Measurements from ENCODE around the gene GPRIN1.

DNA sequence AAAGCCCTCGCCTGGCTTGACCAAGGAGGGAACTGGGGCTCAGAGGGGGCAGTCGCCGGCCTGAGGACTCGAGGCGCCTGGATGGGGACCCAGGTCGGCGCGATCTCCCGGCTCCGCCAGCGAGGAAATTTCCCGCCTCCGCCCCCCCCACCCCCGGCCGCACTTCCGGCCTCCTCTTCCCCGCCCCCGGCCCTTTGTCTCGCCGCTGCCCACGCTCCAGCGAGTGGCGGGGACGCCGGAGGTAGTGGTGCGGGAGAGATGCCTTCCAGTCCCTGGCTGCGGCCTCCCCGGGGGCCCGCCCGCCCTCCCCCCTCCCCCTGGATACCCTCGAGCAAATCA, 448 bp upstream of the GPRIN1 start:
- TF ChIP-seq POLR2A (IDR thresholded peaks at IDR 0.05): no peak
- TF ChIP-seq, protein P1, sequence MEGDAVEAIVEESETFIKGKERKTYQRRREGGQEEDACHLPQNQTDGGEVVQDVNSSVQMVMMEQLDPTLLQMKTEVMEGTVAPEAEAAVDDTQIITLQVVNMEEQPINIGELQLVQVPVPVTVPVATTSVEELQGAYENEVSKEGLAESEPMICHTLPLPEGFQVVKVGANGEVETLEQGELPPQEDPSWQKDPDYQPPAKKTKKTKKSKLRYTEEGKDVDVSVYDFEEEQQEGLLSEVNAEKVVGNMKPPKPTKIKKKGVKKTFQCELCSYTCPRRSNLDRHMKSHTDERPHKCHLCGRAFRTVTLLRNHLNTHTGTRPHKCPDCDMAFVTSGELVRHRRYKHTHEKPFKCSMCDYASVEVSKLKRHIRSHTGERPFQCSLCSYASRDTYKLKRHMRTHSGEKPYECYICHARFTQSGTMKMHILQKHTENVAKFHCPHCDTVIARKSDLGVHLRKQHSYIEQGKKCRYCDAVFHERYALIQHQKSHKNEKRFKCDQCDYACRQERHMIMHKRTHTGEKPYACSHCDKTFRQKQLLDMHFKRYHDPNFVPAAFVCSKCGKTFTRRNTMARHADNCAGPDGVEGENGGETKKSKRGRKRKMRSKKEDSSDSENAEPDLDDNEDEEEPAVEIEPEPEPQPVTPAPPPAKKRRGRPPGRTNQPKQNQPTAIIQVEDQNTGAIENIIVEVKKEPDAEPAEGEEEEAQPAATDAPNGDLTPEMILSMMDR (IDR thresholded peaks at IDR 0.05): no peak

Measured in thyroid gland (tissue), 4 donors.